Coronary artery (tissue), 2 donors: ENCODE data around the gene EEFSEC.
A peak's percentile ranks its signal among the peaks of the same experiment; 100 is the strongest.

ENCODE experiments used
- DNase-seq: peaks from one replicate; pipeline ENCODE4 v3.0.0-alpha.2; 2017; ENCODE audit warnings: low spot score
- H3K27ac ChIP-seq, 2 donors: fragments of 200-600 bp; sonication (generic); one replicate each; pipeline ENCODE4 v1.5.1; 2016 to 2019
- H3K4me3 ChIP-seq: fragments of 200-600 bp; sonication (generic); 2 replicates; pipeline ENCODE4 v1.5.1; 2016; ENCODE audit warnings: mild to moderate bottlenecking, moderate library complexity
- TF ChIP-seq, protein P1 (sequence below): fragments of 200-600 bp; sonication (generic); IDR thresholded peaks from one replicate; pipeline ENCODE4 v1.5.1; 2019; ENCODE audit warnings: antibody characterized with exemption

The EEFSEC gene

DNA sequence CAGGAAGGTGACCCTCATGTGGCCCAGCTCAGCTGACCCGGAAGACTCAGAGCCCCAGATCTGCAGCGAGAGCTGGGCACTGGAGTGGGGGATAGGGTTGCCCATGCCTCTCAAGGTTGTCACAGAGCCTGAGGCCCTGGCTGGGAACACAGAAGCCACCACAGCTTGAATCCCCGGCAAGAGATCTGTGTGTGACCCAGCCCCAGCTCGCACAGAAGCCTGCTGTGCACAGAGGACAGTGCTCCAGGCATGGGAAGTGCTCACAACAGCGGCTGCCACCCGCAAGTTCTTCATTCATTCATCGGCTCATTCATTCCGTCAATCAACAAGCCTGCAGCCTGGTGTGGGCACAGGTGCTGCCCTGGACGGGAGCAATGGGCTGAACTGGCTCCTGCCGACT is 277.0 kb downstream of the EEFSEC start:
- TF ChIP-seq, protein P1, sequence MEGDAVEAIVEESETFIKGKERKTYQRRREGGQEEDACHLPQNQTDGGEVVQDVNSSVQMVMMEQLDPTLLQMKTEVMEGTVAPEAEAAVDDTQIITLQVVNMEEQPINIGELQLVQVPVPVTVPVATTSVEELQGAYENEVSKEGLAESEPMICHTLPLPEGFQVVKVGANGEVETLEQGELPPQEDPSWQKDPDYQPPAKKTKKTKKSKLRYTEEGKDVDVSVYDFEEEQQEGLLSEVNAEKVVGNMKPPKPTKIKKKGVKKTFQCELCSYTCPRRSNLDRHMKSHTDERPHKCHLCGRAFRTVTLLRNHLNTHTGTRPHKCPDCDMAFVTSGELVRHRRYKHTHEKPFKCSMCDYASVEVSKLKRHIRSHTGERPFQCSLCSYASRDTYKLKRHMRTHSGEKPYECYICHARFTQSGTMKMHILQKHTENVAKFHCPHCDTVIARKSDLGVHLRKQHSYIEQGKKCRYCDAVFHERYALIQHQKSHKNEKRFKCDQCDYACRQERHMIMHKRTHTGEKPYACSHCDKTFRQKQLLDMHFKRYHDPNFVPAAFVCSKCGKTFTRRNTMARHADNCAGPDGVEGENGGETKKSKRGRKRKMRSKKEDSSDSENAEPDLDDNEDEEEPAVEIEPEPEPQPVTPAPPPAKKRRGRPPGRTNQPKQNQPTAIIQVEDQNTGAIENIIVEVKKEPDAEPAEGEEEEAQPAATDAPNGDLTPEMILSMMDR, result no peak
- no peak overlapping the region for H3K4me3 ChIP-seq
- H3K27ac ChIP-seq, result no peak overlapping the region
- no peak for DNase-seq

DNA sequence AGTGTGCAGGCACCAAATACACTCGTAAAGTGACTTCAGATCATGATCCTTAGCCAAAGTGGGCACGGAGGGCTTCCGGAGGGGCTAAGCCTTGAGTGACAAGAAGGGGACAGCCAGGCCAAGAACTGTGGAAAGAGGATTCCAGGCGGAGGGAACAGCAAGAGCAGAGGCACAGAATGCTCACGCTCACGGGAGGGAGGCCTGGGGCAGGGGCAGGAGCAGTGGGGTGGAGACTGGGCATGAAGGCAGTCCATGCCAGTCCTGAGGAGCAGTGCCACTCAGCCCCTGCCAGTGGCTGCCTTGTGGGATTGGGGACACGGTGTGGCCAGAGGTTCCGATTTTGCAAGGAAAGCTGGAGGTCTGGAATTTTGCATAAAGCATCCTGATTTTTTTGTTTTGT is 277.4 kb downstream of the EEFSEC start:
- Histone ChIP-seq H3K4me3 (no peak overlapping the region), H3K27ac (no peak overlapping the region)
- TF ChIP-seq, protein P1, result no peak
- no peak for DNase-seq

DNA sequence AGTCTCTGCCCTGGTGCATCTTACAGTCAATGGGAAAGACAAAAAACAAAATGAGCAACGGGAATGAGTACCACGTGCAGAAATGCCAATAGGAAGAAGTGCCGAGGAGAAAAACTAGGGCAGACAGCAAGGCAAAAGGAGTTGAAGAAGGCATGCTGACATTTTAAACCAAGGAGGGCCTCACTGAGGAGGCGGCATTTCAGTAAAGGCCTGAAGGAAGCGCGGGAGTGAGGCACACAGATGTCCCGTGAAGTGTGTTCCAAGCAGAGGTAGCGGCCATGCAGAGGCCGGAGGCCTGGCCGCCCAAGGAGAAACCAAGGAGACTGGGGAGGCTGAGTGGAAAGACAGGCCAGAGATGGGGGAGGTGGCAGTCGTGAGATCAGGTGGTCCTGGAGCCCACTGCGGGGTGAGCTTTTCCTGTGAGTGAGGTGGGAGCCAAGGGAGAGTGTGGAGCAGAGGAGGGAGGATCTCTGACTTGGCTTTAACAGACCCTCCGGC is 278.6 kb downstream of the EEFSEC start:
- H3K27ac ChIP-seq, result no peak overlapping the region
- peak overlapping the region; percentile 63 for H3K4me3 ChIP-seq
- TF ChIP-seq, protein P1, result no peak
- no peak for DNase-seq

DNA sequence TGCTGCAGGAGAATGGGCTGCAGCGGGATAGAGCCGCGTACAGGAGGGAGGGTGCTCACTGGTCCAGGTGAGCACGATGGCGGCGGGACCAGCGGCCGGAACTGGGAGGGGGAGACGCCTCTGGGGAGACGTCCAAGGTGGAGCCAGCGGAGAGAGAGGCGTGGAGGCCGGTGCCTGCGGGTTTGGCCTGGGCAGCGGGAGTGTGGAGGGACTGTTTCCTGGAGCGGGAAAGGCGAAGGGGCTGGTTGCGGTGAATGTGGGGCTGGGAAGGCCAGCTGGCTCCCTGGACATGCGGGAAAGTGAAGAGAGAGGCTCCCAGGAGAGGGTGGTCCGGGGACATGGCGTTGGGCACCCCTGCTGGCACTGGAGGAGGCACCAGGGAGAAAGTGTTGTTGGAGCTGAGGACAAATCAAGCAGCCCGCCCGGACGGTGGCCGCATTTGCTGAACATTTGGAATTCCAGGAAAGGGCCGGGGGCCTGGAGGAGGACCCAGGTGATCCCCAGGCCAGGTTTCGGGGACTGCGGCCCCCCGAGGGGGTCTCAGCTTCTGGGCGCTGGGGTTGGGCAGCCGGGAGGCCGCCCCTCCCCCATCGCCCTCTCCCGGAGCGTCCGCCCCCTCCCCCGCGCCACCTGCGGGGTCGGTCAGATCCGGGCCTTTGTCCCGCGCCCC is 279.2 kb downstream of the EEFSEC start:
- Histone ChIP-seq H3K27ac (no peak overlapping the region), H3K4me3 (peak overlapping the region; percentile 63)
- DNase-seq, result no peak
- TF ChIP-seq, protein P1, result no peak

DNA sequence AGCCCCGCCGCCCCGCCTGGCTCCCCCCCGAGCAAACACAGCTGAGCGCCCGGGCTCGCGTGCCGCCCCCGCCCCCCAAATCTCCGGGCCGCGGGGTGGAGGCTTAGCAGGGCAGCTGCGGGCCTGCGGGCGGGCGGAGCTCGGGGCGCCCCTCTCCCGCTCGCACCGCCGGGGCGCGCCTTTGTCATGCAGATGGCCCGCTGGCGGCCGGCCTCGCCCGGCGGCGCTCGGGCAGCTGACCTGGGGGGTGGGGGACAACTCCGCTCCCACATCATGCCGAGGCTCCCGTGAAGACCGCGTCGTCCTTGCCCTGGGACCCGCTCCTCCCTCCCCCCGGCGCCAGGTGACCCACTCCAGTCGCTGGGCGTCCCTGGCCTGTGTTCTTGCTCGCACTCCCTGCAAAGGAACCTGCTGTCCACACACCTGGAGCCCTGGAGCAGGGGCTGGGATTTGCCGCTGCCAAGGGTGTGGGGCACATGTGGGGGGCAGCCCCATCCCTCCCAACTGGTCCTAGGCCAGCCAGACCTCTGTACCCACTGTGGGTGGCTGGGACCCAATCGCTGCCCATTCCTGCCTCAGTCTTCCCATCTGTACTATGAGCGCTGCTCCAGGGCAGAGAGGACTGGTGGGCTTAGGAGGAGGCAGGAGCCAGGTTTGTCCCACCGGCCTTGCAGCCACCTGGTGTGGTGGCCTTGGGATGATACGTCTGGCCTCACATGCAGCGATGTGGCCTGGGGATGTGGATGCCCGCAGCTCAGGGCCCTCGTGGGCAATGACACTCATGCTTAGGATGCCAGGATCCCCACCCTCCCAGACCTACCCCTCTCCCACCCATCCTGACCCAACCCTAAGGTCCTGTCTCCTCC is 279.9 kb downstream of the EEFSEC start:
- Histone ChIP-seq H3K4me3 (peak overlapping the region; percentile 63), H3K27ac (no peak overlapping the region)

DNA sequence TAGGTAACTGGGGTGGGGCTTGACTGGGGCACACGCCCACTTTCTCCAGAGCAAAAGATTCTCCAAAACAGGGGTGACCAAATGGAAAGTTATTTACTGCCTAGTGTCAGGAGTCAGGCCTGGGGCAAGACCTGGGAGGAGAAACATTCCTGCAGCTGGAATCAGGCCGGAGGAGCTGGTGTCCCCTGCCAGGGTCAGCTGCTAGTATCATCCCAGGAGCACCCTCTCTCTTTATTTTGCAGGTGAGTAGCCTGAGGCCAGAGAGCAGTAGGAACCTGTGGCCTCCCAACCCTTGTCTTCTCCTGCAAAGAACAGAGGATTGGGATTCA is 280.5 kb downstream of the EEFSEC start:
- Histone ChIP-seq H3K4me3 (no peak overlapping the region), H3K27ac (no peak overlapping the region)
- DNase-seq, result no peak
- TF ChIP-seq, protein P1, result no peak

More for the DNA sequence above, 279.9 kb downstream of the EEFSEC start:
- DNase-seq, result no peak
- TF ChIP-seq, protein P1, result no peak

DNA sequence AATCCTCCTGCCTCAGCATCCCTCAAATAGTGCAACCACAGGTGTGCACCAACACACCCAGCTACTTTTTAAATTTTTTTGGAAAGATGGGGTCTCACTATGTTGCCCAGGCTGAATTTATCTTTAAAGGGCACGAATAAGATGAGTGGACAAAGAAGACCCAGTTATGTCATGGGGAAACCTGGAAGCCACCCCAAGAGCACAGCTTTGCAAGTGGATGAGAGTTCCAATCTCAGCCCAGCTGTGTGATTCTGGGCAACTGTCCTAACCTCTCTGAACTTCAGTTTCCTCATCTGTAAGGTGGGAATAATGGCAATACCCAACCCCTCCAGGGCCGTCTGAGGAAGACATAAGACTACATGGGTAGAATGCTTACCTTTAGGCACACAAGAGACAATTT is 281.2 kb downstream of the EEFSEC start:
- TF ChIP-seq, protein P1, result no peak
- DNase-seq, result no peak
- Histone ChIP-seq H3K27ac (no peak overlapping the region), H3K4me3 (no peak overlapping the region)
